Stimulated activated effector memory CD8-positive, alpha-beta T cell treated with anti-CD3 and anti-CD28 coated beads, Interleukin-12 subunit alpha, Interleukin-12 subunit beta, amount 100 ng/mL, for 72 hours (primary cell): ENCODE measurements around the gene RACGAP1.

ENCODE experiments used
- ATAC-seq: fragments of 150-1000 bp; cut with Tn5 transposase; 2 replicates; pipeline ENCODE4 v1.10.0; 2021
- DNase-seq, 2 donors: peaks; one replicate each; pipeline ENCODE4 v3.0.0; 2021 to 2022; ENCODE audit warnings: low spot score in 2 of 2
- H3K27ac Mint-ChIP-seq: one replicate; pipeline ENCODE4 v1.8.0; 2022; ENCODE audit warnings: mild to moderate bottlenecking, mixed read lengths
- H3K36me3 Mint-ChIP-seq: one replicate; pipeline ENCODE4 v1.8.0; 2022; ENCODE audit warnings: mild to moderate bottlenecking, mixed read lengths
- H3K4me1 Mint-ChIP-seq: one replicate; pipeline ENCODE4 v1.8.0; 2022; ENCODE audit warnings: mixed read lengths
- H3K4me3 Mint-ChIP-seq: one replicate; pipeline ENCODE4 v1.8.0; 2022; ENCODE audit warnings: mild to moderate bottlenecking, mixed read lengths
- H3K9me3 Mint-ChIP-seq: one replicate; pipeline ENCODE4 v1.8.0; 2022; ENCODE audit warnings: mixed read lengths

Gene RACGAP1

DNA sequence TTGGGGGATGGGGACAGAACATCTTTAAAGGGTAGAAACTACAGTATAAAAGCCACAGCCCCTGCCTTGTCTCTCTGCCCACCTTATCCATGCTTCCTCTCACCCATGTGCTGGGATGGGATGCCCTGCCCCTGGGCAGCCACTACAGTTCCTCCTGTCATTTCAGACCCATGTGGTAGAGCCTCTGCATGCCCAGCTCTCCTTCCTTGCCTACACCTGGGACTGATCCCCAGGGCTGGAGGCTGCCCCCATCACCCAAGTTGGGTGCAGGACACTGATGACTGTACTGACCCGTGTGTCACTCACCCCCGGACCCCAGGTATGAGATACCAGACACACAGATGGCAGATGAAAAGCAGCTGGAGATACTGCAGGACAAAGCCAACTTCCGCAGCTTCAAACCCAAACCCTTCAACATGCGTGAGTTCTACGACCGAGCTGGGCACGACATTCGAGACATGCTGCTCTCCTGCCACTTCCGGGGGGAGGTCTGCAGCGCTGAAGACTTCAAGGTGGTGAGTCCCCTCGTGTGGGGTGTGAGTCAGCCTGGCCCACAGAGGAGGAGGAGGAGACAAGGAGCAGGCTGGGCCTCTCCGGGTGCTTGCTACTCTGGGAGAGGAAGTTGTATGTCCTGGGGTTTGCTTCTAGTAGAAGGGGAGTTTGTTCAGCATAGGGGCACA is 34.3 kb upstream of the RACGAP1 start:
- H3K4me3 Mint-ChIP-seq = peak overlapping the region; percentile 73
- peak overlapping the region; percentile 45 for H3K27ac Mint-ChIP-seq
- peak in 1 of 2 donors; percentile 65 for DNase-seq
- H3K36me3 Mint-ChIP-seq = no peaks in the 10 kb centered on the region
- ATAC-seq = peak; percentile 66
- no peaks in the 10 kb centered on the region for H3K9me3 Mint-ChIP-seq
- H3K4me1 Mint-ChIP-seq = peaks cover 32% of the 10 kb centered on the region

DNA sequence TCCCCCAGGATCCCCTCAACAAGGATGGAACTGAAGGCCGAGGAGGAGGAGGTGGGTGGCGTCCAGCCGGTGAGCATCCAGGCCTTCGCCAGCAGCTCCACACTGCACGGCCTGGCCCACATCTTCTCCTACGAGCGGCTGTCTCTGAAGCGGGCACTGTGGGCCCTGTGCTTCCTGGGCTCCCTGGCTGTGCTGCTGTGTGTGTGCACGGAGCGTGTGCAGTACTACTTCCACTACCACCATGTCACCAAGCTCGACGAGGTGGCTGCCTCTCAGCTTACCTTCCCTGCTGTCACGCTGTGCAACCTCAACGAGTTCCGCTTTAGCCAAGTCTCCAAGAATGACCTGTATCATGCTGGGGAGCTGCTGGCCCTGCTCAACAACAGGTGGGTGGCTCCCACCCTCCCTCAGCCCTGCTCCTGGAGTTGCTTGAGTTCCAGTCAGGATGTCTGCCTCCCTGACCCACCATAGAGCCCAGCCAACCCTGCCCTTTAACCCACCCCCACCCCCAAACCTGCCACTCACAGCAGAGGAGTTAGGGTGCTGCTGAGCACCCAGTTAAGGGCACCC is 33.5 kb upstream of the RACGAP1 start:
- Mint-ChIP-seq H3K36me3 (no peaks in the 10 kb centered on the region), H3K4me3 (peak overlapping the region; percentile 73), H3K27ac (no peak overlapping the region), H3K9me3 (no peaks in the 10 kb centered on the region), H3K4me1 (peaks cover 32% of the 10 kb centered on the region)
- ATAC-seq (peak; percentile 2), DNase-seq (no peak)

- peak overlapping the region; percentile 73 for H3K4me3 Mint-ChIP-seq
- no peaks in the 10 kb centered on the region for H3K36me3 Mint-ChIP-seq
- no peak overlapping the region for H3K27ac Mint-ChIP-seq
- DNase-seq (peak in 1 of 2 donors; percentile 60), ATAC-seq (no peak)
- peaks cover 32% of the 10 kb centered on the region for H3K4me1 Mint-ChIP-seq
- H3K9me3 Mint-ChIP-seq = no peaks in the 10 kb centered on the region
These were observed 32.8 kb upstream of the RACGAP1 start for GRCh38 chr12:50057896-50058670.

GRCh38 chr12:50057000-50057841 is 31.9 kb upstream of the RACGAP1 start, which contains the start of gene ASIC1:
ASIC1 (plus strand) TSS chr12:50057596; CDS start chr12:50058767, 1,171 bp downstream.
- DNase-seq (peak in 1 of 2 donors; percentile 69), ATAC-seq (peak; percentile 64)
- no peaks in the 10 kb centered on the region for H3K9me3 Mint-ChIP-seq
- no peak within 1 kb of the TSS for H3K27ac Mint-ChIP-seq
- no peaks in the 10 kb centered on the region for H3K36me3 Mint-ChIP-seq
- H3K4me1 Mint-ChIP-seq = peaks cover 32% of the 10 kb centered on the region
- H3K4me3 Mint-ChIP-seq = peak within 1 kb of the TSS; percentile 73

DNA sequence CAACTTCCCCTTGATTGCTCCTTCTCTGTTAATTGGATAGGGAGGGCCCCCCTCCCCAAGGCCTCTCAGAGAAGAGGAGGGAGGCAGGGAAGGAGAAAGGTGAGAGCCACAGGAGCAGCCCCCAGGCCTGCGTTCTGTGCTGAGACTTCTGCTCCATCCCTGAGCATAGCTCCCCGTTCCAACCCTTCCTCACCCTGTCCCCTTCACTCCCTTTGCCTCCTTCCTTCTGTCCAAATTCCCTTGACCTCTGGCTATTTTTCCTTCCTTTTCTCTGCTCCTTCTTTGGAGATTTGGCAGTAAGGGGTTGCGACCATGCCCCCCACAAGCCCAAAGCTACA is 31.3 kb upstream of the RACGAP1 start:
- no peak for ATAC-seq
- H3K36me3 Mint-ChIP-seq = no peaks in the 10 kb centered on the region
- peak overlapping the region; percentile 73 for H3K4me3 Mint-ChIP-seq
- H3K4me1 Mint-ChIP-seq = peaks cover 32% of the 10 kb centered on the region
- no peak for DNase-seq
- no peak overlapping the region for H3K27ac Mint-ChIP-seq
- H3K9me3 Mint-ChIP-seq = no peaks in the 10 kb centered on the region

- H3K9me3 Mint-ChIP-seq = no peaks in the 10 kb centered on the region
- DNase-seq (peak; percentile 38 to 80), ATAC-seq (peak; percentile 56)
- H3K27ac Mint-ChIP-seq = no peak overlapping the region
- peak overlapping the region; percentile 73 for H3K4me3 Mint-ChIP-seq
- H3K4me1 Mint-ChIP-seq = peaks cover 32% of the 10 kb centered on the region
- no peaks in the 10 kb centered on the region for H3K36me3 Mint-ChIP-seq
These were observed 30.7 kb upstream of the RACGAP1 start for GRCh38 chr12:50055831-50056638.

DNA sequence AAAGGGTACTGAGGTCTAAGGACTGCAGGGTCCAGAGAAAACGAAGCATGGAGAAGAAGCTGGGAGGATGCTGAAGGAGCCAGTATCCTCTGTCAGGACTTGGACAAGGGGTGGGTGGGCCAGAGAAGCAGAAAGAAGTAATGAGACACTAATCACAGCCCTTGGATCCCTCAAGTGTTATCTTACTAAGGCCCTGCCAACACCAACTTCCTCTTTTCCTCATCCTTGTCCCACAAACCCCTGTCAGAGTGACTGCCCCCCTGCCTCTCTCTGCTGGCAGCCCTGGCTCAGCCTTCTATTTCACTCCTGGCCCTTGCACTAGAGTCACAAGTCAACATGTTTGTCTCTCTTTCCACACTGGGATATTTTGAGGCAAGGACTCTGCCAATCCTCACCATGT is 28.3 kb upstream of the RACGAP1 start:
- H3K27ac Mint-ChIP-seq = no peak overlapping the region
- H3K9me3 Mint-ChIP-seq = no peaks in the 10 kb centered on the region
- H3K36me3 Mint-ChIP-seq = no peaks in the 10 kb centered on the region
- no peak overlapping the region for H3K4me3 Mint-ChIP-seq
- DNase-seq = no peak
- peaks cover 19% of the 10 kb centered on the region for H3K4me1 Mint-ChIP-seq
- ATAC-seq = no peak

- Mint-ChIP-seq H3K9me3 (no peaks in the 10 kb centered on the region), H3K4me1 (peaks cover 19% of the 10 kb centered on the region), H3K27ac (no peak overlapping the region), H3K4me3 (no peak overlapping the region), H3K36me3 (no peaks in the 10 kb centered on the region)
- ATAC-seq = no peak
- DNase-seq = no peak
These were observed 27.7 kb upstream of the RACGAP1 start for GRCh38 chr12:50052964-50053363.

- no peak for DNase-seq
- no peak overlapping the region for H3K27ac Mint-ChIP-seq
- no peaks in the 10 kb centered on the region for H3K36me3 Mint-ChIP-seq
- no peak for ATAC-seq
- H3K9me3 Mint-ChIP-seq = no peaks in the 10 kb centered on the region
- H3K4me3 Mint-ChIP-seq = no peak overlapping the region
- peaks cover 19% of the 10 kb centered on the region for H3K4me1 Mint-ChIP-seq
These were observed 27.2 kb upstream of the RACGAP1 start for GRCh38 chr12:50052544-50052943.

DNA sequence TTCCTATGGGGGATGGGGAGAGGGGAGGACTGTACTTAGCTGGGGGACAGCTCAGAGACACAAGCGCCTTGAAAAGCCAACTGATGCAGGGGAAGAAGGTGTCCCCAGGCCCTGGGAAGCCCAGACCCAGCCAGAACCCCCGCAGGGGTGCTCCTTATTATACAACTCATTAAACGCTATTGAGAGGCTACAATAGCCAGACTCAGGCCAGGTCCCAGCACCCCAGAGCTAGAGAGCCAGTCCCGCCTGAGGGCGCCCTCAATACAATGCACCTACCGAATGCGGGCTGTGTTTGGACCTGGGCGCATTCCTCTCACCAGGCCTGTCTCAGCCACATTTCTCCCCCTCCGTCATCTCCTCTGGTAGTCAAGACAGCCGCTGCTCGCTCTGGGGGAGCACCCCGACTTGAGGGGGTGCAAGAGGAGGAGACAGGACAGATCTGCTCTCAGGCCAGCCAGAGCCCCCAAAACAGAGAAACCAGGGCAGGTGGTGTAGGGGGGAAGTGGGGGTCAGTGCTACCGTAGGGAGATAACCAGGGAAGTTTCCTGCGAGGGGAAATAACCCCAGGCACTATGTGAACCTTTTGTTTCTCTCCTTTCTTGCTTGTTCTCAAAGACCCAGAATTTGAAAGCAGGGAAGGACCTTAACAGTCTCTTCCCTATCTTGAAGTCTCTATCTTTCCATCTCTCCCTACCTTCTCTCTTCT is 26.0 kb upstream of the RACGAP1 start:
- Mint-ChIP-seq H3K36me3 (no peaks in the 10 kb centered on the region), H3K27ac (no peak overlapping the region), H3K4me1 (peaks cover 8% of the 10 kb centered on the region), H3K4me3 (no peak overlapping the region), H3K9me3 (no peaks in the 10 kb centered on the region)
- no peak for DNase-seq
- no peak for ATAC-seq

DNA sequence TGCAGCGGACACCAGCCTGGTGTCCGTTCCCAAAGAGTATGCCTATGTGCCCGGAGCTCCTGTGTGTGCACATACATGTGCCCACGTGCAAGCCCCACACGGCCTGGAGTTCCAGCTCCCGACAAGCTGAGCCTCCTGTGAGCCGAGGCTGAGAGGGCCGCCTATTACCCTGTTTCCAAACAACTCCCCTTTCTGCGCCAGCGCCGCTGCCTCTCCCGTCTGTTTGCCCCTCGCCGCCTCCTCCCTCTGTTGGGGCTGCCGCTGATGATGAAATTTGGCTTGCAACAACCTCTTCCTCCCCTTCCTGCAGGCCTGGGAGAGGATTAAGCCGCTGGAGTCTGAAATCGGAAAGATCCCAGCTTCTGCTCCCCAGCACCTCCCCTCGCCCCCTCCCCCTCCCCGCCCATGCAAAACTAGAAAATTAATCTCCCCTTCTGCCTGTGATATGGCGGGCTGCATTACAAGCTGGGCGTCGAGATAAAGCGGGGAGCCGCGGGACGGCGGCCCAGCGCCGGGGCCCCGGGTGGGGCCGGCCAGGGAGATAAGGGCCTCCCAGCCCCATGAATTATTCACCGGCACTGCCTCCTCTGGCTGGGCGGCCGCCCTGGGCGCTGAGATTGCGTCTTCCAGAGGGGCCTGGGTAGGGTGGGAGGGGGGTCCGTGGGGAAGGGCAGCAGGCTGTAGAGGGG is 25.3 kb upstream of the RACGAP1 start:
- ATAC-seq = no peak
- DNase-seq = no peak
- Mint-ChIP-seq H3K27ac (no peak overlapping the region), H3K4me1 (peaks cover 1% of the 10 kb centered on the region), H3K4me3 (no peak overlapping the region), H3K36me3 (no peaks in the 10 kb centered on the region), H3K9me3 (no peaks in the 10 kb centered on the region)

GRCh38 chr12:50050119-50050385 is 24.8 kb upstream of the RACGAP1 start:
- H3K4me1 Mint-ChIP-seq = no peaks in the 10 kb centered on the region
- ATAC-seq (no peak), DNase-seq (no peak)
- no peak overlapping the region for H3K4me3 Mint-ChIP-seq
- H3K27ac Mint-ChIP-seq = no peak overlapping the region
- H3K9me3 Mint-ChIP-seq = no peaks in the 10 kb centered on the region
- no peaks in the 10 kb centered on the region for H3K36me3 Mint-ChIP-seq

DNA sequence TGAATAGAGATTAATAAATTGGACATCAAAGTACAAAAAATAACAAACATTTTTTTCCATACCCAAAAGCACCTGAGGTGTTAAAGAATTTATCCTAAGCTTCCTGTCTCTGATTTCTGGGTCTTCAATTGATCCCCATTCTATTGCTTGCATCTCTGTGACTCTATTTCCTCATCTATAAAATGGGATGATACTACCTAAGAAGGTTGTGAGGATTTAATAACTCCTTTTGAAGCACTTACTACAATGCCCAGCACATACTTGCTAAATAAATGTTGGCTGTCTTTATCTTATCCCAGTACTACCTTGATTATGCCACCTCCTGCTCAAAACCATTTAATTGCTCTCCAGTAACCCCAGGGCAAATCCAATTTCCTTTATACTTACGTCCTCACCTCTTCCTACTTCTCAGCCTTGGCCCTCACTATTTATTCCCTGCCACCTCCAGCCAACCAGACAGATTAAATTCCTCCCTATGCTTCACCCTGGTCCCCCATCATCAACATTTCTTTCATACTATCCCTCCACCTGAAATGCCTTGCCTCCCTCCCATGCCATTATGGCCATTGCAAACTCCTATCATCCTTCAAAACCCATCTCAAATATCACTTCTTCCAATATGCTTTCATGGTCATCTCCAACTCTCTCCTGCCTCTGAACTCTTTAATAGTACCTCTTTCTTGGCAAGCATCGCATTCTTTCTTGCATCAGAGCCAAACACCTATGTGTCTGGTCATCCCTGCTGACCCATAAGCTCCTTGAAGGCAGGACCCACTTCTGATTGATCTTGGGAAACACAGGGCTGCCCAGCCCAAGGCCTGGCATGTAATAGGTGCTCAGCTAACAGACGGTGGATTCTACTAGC is 24.2 kb upstream of the RACGAP1 start:
- no peaks in the 10 kb centered on the region for H3K36me3 Mint-ChIP-seq
- ATAC-seq = no peak
- H3K27ac Mint-ChIP-seq = no peak overlapping the region
- no peak overlapping the region for H3K4me3 Mint-ChIP-seq
- DNase-seq = no peak
- H3K4me1 Mint-ChIP-seq = no peaks in the 10 kb centered on the region
- H3K9me3 Mint-ChIP-seq = no peaks in the 10 kb centered on the region
